HG03060 (cell line): Measurements from ENCODE around the gene CELA2B.
A peak's percentile ranks its signal among the peaks of the same experiment; 100 is the strongest.

Experiments
- ATAC-seq: cut with Tn5 transposase; IDR thresholded peaks from one replicate; pipeline ENCODE4 v1.9.1; 2021; ENCODE audit warnings: low read depth, moderate number of reproducible peaks; ENCODE audit not compliant: unreplicated experiment

CELA2B gene

GRCh38 chr1:15523104-15524020, 47.5 kb downstream of the CELA2B start:
- no peak for ATAC-seq

- ATAC-seq: no peak
Observed at GRCh38 chr1:15524021-15524282, 48.0 kb downstream of the CELA2B start, which contains the start of gene CASP9. Gene CASP9, minus strand, starts transcription at chr1:15524215. Its CDS starts 15 bp downstream, at chr1:15524200.

GRCh38 chr1:15524283-15525049, 48.6 kb downstream of the CELA2B start:
- ATAC-seq: no peak

- ATAC-seq: no peak
Observed at GRCh38 chr1:15525050-15526020, 49.4 kb downstream of the CELA2B start.

- no peak for ATAC-seq
Observed at GRCh38 chr1:15526021-15526489, 50.2 kb downstream of the CELA2B start.

- ATAC-seq: peak; percentile 71
Observed at GRCh38 chr1:15526490-15527339, 50.8 kb downstream of the CELA2B start, which contains the start of gene DNAJC16. Gene DNAJC16, plus strand, starts transcription at chr1:15526848. Its CDS starts 2,258 bp downstream, at chr1:15529106.

- no peak for ATAC-seq
Observed at GRCh38 chr1:15531003-15531402, 55.1 kb downstream of the CELA2B start.

- no peak for ATAC-seq
Observed at GRCh38 chr1:15531682-15532081, 55.8 kb downstream of the CELA2B start.

GRCh38 chr1:15538771-15539170, 62.9 kb downstream of the CELA2B start:
- no peak for ATAC-seq

- ATAC-seq: no peak
Observed at GRCh38 chr1:15540186-15540585, 64.3 kb downstream of the CELA2B start.
